ENCODE results near the gene TMEM8B.
A peak's percentile ranks its signal among the peaks of the same experiment; 100 is the strongest.
"Not testable (repeated sequence)": the region's sequence is repeated elsewhere in the genome, so short reads cannot be mapped to it uniquely, and the experiment has no call there.

The TMEM8B gene

DNA sequence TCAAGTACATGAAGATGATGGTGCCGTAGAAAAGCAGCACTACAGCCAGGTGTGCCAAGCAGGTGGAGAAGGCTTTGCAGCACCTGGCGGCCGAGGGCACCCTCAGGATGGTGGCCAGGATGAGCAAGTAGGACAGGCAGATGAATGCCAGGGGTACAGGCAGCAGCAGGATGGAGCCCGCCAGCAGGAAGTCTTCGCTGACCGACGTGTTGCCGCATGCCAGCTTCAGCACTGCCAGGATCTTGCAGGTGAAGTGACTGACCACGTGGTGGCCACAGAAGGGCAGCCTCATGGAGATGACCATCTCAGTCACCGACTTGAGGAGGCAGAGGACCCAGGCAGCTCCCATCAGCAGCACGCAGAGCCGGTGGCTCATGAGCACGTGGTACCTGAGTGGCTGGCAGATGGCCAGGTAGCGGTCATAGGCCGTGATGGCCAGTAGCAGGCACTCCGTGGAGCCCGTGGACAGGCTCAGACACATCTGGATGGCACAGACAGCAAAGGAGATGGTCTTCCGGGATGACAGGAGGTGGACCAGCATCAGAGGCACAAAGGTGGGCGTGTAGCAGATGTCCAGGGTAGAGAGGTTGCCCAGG lies 40.7 kb downstream of the TMEM8B start:
- no peak for DNase-seq

DNA sequence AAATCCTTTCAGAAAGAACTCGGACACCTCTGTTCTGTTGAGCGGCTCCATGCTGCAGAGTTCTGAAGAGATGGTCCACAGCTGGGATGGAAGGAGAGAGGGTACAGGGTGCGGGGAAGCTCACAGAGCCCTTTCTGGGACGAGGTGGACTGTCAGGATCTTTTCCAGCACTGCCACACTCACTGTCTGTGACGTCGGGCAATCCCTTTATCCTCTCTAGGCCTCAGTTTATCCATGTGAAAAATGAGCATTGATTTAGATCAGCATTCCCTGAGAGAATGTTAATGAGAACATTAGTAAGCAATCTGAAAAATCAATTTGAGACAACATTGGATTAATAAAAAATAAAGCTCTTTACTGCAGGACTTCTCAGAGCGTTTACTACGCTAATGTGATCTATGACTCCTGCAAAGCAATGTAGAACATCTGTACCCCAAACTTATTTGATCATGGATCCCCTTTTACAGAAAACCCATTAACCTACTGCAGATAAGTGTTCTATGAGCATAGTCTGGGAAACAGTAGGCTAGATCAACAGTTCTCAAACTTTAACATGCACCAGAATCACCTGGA lies 41.4 kb downstream of the TMEM8B start, which contains the start of gene OR13J1:
OR13J1 (minus strand) TSS at position 51 of the 573 bp plus-strand sequence; CDS start at position 51, 0 bp downstream.
- DNase-seq, result no peak

DNA sequence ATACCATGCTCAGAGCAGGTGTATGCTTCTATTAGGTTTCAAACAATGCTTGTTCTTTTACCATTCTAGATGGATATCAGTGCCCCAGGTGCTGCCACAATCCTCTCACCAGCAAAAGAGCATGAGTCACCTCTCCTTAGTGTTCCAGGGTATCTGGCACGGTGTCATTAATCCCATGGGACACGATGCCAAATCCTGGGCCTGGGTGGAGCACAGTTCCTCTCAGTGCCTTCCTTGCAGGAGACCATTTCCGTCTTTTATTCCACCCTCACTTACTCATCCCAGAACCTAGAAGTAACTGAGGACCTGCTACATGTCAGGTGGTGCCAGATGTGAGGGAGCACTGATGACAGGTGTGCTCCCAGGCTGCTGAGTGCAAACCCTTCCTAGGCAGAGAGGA lies 42.5 kb downstream of the TMEM8B start:
- no peak for DNase-seq

DNA sequence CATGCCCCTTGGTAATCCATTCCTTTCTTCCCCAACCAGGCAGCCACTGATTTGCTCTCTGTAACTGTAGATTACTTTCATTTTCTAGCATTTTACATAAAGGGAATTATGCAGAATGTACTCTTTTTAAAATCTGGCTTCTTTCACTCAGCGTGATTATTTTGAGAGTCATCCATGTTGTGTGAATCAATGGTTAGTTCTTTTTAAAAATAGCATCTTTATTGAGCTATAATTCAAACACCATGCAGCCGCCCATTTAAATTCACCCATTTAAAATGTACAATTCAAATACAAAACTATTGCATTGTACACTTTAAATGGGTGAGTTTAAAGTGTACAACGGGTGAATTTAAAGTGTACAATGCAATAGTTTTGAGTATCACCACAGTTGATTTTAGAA lies 43.5 kb downstream of the TMEM8B start:
- DNase-seq, result no peak

DNA sequence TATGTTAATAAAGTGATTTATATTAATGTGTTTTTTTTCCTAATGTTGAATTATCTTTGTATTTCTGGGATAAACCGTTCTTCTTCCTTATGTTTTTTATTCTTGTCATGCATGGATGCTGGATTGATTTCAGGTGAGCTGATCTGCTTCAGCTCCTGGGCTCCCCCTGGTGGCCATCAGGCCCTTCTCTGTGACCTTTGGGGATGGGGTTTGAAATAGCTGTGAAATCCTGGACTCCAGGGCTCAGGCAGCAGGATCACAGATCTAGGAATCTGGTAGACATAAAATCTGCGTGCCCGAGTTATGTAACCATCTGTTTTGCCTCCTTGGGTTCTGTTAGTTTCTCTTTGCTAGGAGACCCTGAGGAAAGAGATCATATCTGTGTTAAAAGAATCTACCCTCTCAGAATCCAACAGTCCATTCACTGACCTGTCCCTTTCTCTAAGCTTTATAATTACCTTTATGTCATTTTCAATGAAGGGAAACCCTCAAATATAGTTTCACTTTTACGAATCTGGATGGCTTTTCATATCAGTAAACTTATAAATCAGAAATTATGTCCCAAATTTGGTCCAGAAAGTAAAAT lies 53.3 kb downstream of the TMEM8B start:
- DNase-seq, result peak; percentile 80

DNA sequence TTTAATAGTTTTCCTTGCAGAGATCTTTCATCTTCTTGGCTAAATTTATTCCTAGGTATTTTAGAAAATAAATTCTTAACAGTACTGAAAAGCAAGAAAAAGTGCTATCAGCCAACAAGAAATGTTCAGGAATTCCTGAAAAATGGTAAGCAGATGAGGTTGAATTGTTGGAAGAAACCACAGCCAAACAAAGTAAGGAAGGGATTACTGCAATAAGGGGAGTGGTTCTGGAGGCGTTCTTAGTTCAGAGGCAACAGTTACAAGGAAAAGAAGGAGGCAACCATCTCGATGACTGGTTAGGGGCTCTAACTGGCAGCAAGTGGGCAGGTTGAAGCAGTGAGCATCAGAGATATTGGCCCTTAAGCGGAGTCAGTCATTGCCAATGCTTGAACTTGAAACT lies 54.0 kb downstream of the TMEM8B start:
- no peak for DNase-seq

DNA sequence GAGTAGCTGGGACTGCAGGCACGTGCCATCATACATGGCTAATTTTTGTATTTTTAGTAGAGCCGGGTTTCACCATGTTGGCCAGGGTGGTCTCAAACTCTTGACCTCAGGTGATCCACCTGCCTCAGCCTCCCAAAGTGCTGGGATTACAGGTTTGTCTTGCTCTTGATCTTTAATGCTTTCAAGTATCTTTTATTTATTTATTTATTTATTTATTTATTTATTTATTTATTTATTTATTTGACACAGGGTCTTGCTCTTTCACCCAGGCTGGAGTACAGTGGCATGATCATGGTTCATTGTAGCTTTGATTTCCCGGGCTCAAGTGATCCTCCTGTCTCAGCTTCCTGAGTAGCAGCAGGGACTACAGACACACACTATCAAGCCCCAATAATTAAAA lies 55.9 kb downstream of the TMEM8B start:
- not testable (repeated sequence) for DNase-seq

DNA sequence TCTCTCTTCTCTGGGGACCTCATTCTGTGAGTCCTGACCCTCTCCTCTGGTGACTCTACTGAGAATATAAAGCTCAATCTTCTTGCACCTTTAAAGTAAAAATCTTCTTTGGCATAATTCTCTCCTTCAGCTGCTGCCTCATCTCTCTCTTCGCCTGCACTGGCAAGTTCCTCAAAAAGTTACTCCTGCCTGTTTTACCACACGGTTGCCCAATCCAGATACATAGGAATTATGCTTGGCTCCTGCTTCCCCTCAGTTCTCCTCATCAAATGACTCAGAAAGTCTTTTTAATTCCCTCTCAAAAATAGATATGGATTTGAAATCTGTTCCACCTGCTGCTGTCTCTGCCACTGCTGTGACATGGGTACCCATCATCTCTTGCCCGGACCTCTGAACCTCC lies 62.6 kb downstream of the TMEM8B start:
- DNase-seq, result no peak

DNA sequence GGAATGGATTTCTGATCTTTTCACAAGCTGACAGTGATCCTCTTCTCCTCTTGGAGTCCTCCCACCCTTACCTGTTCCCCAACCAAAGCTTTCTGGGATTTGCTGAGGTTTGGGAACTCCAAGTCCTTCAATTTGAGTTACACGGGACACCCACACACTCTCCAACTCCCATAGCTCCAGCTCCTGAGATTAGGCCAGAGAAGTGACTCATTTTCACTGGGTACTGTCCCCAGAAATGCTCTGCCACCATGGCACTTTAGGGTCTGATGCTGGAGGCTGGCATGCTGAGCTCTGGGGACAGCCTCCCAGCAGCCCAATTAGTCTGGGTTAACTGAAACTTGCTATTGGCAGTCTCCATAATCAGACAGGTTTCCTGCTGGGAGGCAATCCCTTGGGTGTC lies 63.0 kb downstream of the TMEM8B start:
- DNase-seq, result no peak

DNA sequence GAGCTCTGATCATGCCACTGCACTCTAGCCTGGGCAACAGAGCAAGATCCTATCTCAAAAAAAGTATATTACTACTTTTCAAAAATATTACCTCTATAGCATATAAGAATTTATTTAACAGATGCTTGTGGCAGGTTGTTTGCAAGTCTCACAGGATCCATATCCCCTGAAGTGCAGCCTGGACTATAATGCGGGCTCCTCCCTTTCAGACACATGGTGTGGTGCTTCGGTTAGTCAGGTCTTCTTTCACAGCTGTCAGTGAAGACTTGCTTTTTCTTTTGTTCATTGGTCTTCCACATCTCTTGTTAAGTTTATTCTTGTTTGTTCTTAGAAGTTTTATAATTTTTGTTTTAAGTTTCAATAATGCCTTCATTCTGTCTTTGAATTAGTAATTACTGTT lies 67.5 kb downstream of the TMEM8B start:
- no peak for DNase-seq

DNA sequence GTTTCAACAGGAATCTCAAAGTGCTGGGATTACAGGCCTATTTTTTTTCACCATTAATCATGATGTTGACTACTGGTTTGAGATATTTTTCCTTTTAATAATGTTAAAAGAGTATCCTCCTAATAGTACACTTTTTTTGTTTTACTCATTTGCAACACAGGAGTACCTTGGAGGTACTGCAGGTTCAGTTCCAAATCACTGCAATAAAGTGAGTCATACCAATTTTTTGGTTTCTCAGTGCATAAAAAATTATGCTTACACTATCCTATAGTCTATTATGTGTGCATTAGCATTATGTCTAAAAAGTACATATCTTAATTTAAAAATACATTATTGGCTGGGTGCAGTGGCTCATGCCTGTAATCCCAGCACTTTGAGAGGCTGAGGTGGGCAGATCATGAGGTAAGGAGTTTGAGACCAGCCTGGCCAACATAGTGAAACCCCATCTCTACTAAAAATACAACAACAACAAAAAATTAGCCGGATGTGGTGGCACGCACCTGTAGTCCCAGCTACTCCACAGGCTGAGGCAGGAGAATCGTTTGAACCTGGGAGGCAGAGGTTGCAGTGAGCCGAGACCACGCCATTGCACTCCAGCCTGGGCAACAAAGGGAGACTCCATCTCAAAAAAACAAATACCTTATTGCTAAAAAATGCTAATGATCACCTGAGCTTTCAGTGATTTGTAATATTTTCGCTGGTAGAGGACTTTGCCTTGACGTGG lies 68.5 kb downstream of the TMEM8B start:
- DNase-seq, result not testable (repeated sequence)

DNA sequence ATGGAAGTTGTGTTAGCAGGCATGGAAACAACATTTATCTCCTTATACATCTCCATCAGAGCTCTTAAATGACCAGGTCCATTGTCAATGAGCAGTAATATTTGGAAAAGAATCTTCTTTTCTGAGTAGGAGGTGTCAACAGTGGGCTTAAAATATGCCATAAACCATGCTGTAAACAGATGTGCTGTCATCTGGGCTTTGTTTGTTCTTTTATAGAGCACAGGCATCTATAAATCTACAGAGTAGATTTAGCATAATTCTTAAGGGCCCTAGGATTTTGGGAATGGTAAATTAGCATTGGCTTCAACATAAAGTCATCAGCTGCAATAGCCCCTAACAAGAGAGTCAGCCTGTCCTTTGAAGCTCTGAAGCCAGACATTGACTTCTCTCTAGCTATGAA lies 69.3 kb downstream of the TMEM8B start:
- DNase-seq, result no peak

DNA sequence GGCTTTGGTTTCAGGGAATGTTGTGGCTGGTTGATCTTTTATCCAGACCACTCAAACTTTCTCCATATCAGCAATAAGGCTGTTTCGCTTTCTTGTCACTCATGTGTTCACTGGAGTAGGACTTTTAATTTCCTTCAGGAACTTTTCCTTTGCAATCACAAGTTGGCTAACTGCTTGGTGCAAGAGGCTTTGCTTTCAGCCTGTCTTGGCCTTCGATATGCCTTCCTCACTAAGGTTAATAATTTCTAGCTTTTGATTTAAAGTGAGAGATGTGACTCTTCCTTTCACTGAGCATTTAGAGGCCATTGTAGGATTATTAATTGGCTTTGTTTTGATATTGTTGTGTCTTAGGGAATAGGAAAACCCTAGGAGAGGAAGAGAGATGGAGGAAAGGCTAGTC lies 70.0 kb downstream of the TMEM8B start:
- no peak for DNase-seq

DNA sequence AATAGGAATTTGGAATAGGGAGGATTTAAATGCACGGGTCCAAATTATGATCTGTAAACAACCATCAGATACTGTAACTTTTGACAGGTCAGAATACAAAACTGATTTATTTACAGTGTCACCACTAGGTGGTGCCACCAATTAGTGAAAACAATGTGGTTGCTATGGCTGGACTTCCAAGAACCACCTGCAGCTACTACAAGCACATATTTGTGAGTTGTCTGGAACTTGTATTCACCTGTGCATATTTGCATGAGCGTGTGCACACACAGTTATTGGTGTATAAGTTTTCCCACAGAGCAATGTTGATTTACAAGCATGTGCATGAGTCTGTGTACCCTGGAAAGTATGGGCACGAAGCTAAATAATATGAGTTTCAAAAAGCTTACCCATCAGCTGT lies 74.0 kb downstream of the TMEM8B start:
- DNase-seq, result peak; percentile 62

DNA sequence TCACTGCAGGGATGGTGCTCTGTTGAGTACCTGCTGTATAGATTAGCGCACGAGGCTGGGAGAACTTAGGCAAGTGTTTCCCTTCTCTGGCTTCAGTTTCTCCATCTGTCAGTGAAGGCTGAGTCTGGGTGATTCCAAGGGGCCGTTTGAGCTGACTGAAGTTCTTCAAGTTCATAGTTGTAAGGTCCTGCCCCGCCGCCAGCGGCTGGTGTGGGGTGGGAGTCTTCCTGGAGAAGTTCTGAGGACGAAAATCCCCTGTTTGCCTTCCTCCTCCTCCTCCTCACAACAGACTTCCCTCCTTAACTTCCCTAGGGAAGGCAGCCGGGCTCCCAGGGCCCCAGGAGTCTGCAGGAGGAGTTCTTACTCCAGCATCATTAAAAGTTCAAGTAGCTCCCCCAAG lies 75.3 kb downstream of the TMEM8B start:
- no peak for DNase-seq

DNA sequence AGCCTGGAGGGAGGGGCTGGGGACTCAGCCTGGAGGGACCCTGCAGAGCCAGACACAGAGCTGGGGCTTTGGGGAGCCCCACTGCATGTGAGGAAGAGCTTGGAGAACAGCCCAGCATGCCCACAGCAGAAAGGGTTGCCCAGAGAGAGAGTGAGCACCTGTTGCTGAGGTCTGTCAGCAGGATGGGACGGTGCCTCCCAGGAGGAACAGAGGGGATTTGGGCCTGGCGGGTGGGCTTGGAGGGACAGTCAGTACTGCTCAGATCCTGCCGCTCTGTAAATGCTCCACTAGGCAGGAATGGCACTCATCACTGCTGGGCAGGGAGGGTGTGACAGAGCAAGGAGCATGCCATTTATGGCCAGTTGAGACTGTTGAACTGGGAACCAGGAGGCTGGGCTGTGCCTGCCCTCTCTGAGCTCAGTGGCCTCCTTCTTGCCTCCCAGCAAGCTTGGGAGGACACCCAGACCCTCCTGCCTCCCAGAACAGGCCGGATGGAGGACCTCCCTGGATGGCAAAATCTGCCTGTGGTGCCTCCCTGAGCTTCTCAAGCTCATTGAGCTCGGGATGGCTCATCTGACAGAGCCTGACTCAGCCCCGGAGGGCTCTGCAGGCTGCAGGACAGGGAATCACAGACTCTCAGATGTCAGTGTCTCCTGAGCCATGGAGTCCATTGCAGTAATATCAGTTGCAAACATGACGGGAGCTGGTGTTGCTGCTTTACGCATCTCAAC lies 76.2 kb downstream of the TMEM8B start:
- no peak for DNase-seq

DNA sequence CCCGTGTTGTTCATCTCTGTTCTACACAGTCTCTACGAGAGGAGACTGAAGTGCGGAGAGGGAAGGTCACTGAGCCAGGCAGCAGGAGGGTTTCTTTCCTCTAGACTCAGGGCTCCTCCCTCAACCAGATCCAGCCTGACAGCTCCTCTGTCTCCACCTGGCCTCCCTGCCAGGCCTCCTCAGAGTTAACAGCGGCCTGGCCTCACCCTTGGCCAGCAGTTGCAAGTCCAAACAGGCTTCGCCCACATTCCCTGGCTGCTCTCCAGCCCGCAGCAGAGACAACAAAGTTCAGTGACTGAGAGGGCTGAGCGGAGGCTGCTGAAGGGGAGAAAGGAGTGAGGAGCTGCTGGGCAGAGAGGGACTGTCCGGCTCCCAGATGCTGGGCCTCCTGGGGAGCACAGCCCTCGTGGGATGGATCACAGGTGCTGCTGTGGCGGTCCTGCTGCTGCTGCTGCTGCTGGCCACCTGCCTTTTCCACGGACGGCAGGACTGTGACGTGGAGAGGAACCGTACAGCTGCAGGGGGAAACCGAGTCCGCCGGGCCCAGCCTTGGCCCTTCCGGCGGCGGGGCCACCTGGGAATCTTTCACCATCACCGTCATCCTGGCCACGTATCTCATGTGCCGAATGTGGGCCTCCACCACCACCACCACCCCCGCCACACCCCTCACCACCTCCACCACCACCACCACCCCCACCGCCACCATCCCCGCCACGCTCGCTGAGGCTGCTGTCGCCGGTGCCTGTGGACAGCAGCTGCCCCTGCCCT lies 77.1 kb downstream of the TMEM8B start, which contains the start of gene HRCT1:
HRCT1 (plus strand) TSS at position 291 of the 768 bp plus-strand sequence; CDS start at position 377, 86 bp downstream.
- no peak for DNase-seq

DNA sequence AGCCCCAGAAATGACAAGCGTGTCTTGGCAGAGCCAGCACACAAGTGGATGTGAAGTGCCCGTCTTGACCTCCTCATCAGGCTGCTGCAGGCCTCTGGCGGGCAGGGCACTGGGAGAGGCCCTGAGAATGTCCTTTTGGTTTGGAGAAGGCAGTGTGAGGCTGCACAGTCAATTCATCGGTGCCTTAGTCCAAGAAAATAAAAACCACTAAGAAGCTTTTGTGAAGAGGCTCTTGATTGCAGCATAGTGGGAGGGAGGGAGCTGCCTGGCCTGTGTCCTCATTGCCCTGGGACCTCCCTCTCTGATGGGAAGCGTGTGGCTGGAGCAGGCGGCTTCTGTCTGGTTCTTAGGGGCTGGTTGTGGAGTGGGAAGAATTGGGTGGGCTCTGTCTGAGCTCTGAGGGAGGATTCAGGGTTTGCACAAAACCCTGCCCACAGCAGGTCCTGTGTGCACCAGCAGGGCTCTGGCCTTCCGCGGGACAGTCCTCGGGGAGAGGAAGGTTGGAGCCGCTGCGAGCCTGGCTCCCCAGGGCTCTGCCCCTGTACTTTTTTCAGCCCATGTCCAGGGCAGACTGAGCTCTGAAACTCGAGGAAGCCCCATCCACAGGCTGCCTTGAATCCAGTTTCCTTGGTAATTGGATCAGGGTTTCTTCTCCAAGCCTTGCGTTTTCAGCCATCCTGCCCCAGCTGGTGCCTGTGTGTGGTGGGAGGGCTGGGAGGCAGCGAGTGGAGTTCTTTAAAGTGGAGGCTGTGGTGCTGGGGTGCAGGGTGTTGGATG lies 78.1 kb downstream of the TMEM8B start:
- no peak for DNase-seq

DNA sequence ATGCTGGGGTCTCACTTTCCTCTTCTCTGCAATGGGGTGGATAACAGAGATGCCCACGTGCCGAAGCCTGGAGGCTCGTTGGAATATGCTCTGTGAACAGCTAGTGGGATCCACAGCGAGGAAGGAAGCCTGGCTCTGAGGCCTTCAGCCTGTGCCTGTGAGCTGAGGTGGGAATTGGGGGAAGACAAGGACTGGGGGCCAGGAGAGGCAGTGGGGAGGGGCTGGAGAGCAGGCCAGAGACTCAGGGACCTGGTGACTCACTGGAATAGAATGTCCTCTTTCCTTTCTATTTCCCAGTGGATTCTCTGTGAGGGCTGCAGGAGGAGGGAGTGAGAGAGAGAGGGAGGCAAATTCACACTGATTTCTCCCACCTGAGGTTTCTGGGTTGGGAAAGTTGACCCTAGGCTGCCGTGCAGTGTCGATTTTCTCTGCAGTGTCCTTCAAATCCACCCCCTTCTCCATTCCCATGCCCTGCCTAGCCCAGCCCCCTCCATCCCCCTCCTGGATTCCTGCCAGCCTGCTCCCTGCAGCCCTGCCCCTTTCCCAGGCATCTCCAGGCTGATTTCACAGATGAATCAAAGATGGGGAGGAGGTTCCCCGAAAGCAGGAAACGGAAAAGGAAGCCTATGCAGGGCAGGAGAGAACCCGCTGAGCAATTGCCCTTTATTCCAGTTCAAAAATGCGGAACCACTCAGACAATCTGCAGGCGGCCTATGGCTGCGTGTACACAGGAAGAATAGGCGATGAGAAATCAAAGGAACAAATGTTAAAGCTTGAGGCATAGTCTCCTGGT lies 78.9 kb downstream of the TMEM8B start:
- peak; percentile 5 for DNase-seq

DNA sequence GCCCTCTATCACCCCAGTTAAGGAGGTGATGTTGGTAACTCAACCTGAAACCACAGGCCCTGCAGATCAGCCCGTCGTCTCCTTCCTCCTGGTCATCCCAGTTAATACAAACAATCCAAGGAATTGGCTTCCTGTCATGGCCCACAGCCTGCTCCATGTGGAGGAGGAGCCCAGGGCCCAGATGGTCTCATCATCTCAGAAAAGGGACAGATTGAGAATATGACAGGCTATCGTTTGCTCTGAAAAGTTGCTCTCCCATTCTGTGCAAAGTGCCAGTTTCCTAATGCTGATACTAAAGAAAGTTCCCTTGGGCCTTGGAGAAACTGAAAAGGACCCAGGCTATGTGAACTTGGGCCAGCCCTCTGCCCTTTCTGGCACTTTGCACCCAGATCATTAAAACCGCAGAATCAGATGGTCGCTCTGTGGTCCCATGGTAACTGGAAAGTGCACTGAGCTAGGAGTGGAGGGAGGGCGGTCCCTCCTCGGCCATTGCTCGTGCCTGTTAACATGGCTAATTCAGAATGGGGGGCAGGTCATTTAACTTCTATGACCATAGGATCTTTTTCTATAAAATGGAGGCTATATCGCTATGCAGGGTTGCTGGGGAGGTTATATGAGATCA lies 79.6 kb downstream of the TMEM8B start:
- DNase-seq, result no peak

Data from activated CD4-positive, alpha-beta T cell treated with anti-CD3 and anti-CD28 coated beads, Interleukin-2, Interleukin-6, amounts not matched to agents 100 ng/mL and 50 ng/mL, durations not matched to agents 16 hours and 8 hours (primary cell).